B cell (primary cell): ENCODE measurements around the gene ZNF547. TPM values are rescaled to one million over a fixed set of nuclear protein-coding genes. Genes with fewer than 3 reads are reported as not detected.

Experiments used
- ATAC-seq: fragments of 200-7000 bp; cut with Tn5 transposase; one replicate; pipeline ENCODE4 v1.10.0; 2021; ENCODE audit warnings: low read depth, mild to moderate bottlenecking, moderate number of reproducible peaks, moderate library complexity
- CTCF ChIA-PET: fragments of 350-600 bp; sonication (Branson Sonifier 250); formaldehyde crosslinking; loops from one replicate; lab custom pipeline; 2021; ENCODE audit warnings: antibody characterized with exemption, inconsistent platforms; lab: Charles Lee
- POLR2A ChIA-PET: fragments of 350-600 bp; sonication (Branson Sonifier 250); formaldehyde crosslinking; loops from one replicate; lab custom pipeline; 2021; ENCODE audit warnings: antibody characterized with exemption; lab: Charles Lee
- DNase-seq: peaks from one replicate; pipeline ENCODE4 v3.0.0; 2013
- H2AFZ ChIP-seq: 2 replicates; pipeline ENCODE4 v1.6.1; 2012; ENCODE audit warnings: mild to moderate bottlenecking, low read depth, low read length; ENCODE audit not compliant: insufficient read depth, poor library complexity, severe bottlenecking
- H3K27ac ChIP-seq, 2 donors: 1 replicate in 1 of 2; 2 replicates in 1 of 2; pipeline ENCODE4 v1.5.1; 2012 to 2013; ENCODE audit warnings: low read length in 2 of 2, mild to moderate bottlenecking in 2 of 2, moderate library complexity in 1 of 2
- H3K27me3 ChIP-seq, 4 experiments: fragments of 200-600 bp in 1 of 4; sonication (generic) in 1 of 4; replicated peaks in 1 of 4; 1 replicate in 2 of 4; 2 replicates in 2 of 4; pipeline versions ENCODE4 v1.6.1 to v1.7.0; 2013 to 2016; ENCODE audit warnings: low read length in 3 of 4, mild to moderate bottlenecking in 2 of 4, mixed read lengths in 1 of 4, moderate library complexity in 1 of 4; ENCODE audit not compliant: insufficient read depth in 4 of 4, control insufficient read depth in 3 of 4; ENCODE audit errors: control extremely low read depth in 1 of 4
- H3K36me3 ChIP-seq, 2 experiments: replicated peaks in 1 of 2; 1 replicate in 1 of 2; 2 replicates in 1 of 2; pipeline versions ENCODE4 v1.6.1 to v1.7.1; 2013; ENCODE audit warnings: low read length in 1 of 2; ENCODE audit not compliant: insufficient read depth in 2 of 2, control insufficient read depth in 1 of 2; ENCODE audit errors: control extremely low read depth in 1 of 2, extremely low read depth in 1 of 2
- H3K4me1 ChIP-seq, 2 donors: fragments of 200-600 bp in 1 of 2; sonication (generic) in 1 of 2; 1 replicate in 1 of 2; 2 replicates in 1 of 2; pipeline versions ENCODE4 v1.5.1 to v1.6.1; 2013 to 2017; ENCODE audit warnings: low read length in 2 of 2; ENCODE audit not compliant: control insufficient read depth in 2 of 2, insufficient read depth in 2 of 2
- H3K4me2 ChIP-seq: replicated peaks from 2 replicates; pipeline ENCODE3; 2012; ENCODE audit warnings: mild to moderate bottlenecking, low read depth, low read length; ENCODE audit not compliant: poor library complexity, severe bottlenecking
- H3K4me3 ChIP-seq, 5 experiments: fragments of 200-600 bp in 1 of 5; sonication (generic) in 1 of 5; 1 replicate in 3 of 5; 2 replicates in 2 of 5; pipeline versions ENCODE4 v1.5.1 to v1.7.0; 2011 to 2016; ENCODE audit warnings: low read length in 4 of 5, mild to moderate bottlenecking in 4 of 5, low read depth in 2 of 5, control low read depth in 1 of 5, moderate library complexity in 1 of 5; ENCODE audit not compliant: insufficient read depth in 1 of 5; ENCODE audit errors: control extremely low read depth in 1 of 5, extremely low read depth in 1 of 5
- H3K79me2 ChIP-seq: fragments of 200-600 bp; sonication (generic); one replicate; pipeline ENCODE4 v1.6.0; 2016; ENCODE audit warnings: low read length; ENCODE audit not compliant: control insufficient read depth, insufficient read depth
- H3K9ac ChIP-seq: fragments of 200-600 bp; sonication (generic); 2 replicates; pipeline ENCODE4 v1.6.1; 2017; ENCODE audit warnings: mild to moderate bottlenecking, low read length, moderate library complexity
- H3K9me3 ChIP-seq, 3 donors: one replicate each; pipeline versions ENCODE4 v1.6.1 to v1.7.1; 2013; ENCODE audit warnings: low read length in 2 of 3; ENCODE audit not compliant: control insufficient read depth in 2 of 3, insufficient read depth in 1 of 3; ENCODE audit errors: control extremely low read depth in 1 of 3
- H4K20me1 ChIP-seq: 2 replicates; pipeline ENCODE4 v1.6.0; 2012; ENCODE audit warnings: mild to moderate bottlenecking, low read length; ENCODE audit not compliant: insufficient read depth, control insufficient read depth, poor library complexity, severe bottlenecking
- H3K27ac Mint-ChIP-seq: one replicate; pipeline ENCODE4 v1.8.0; 2021; ENCODE audit warnings: mixed read lengths
- H3K27me3 Mint-ChIP-seq: one replicate; pipeline ENCODE4 v1.8.0; 2021; ENCODE audit warnings: mixed read lengths
- H3K4me1 Mint-ChIP-seq: one replicate; pipeline ENCODE4 v1.8.0; 2021; ENCODE audit warnings: mixed read lengths
- H3K4me3 Mint-ChIP-seq: one replicate; pipeline ENCODE4 v1.8.0; 2021; ENCODE audit warnings: mixed read lengths
- H3K9me3 Mint-ChIP-seq: one replicate; pipeline ENCODE4 v1.8.0; 2022; ENCODE audit warnings: mixed read lengths; ENCODE audit not compliant: insufficient read depth
- CTCF ChIP-seq: fragments of 200-600 bp; IDR thresholded peaks from one replicate; pipeline ENCODE4 v1.8.0; 2022; ENCODE audit warnings: antibody characterized with exemption, mild to moderate bottlenecking
- EZH2 ChIP-seq: IDR thresholded peaks from 2 replicates; pipeline ENCODE4 v1.6.1; 2012; ENCODE audit warnings: borderline replicate concordance, low read depth, mild to moderate bottlenecking, moderate library complexity, low read length; ENCODE audit not compliant: insufficient read depth, poor library complexity, severe bottlenecking
- WGBS: methylation state at CpG from one replicate; pipeline ENCODE4 v1.1.5; 2013; ENCODE audit warnings: missing lambda C conversion rate; ENCODE audit not compliant: insufficient coverage; 5-methylcytosine and 5-hydroxymethylcytosine counted together
- intact Hi-C: fragments of 100-400 bp; cut with micrococcal nuclease; formaldehyde crosslinking; loops from one replicate; pipeline ENCODE4 v1.10.0; 2022
- polyA plus RNA-seq: library from polyadenylated mRNA; depleted of rRNA; stranded (reverse); fragments of >200 nt; gene quantifications from 2 replicates; pipeline ENCODE4 v1.2.3, GENCODE V29; 2012
- total RNA-seq, 2 donors: library from RNA; stranded (reverse); fragments of 120-200 nt in 1 of 2; gene quantifications; 1 replicate in 1 of 2; 2 replicates in 1 of 2; pipeline versions ENCODE4 v1.2.3 to v1.2.4, GENCODE V29; 2013 to 2022

The ZNF547 gene
- total and polyA plus RNA-seq, 2 donors (not counting 1 experiment from before 2014, with no cell fraction given), result 2.6 to 9.7 TPM

- intact Hi-C loops, result loop anchor here (1.0 kb wide), 3 partner anchors 173 to 749 kb away; no protein-coding TSS in a partner anchor
Observed at GRCh38 chr19:57406516-57407123, 43.3 kb downstream of the ZNF547 start.

More at GRCh38 chr19:57406516-57407123, 43.3 kb downstream of the ZNF547 start:
- no peak overlapping the region for H3K4me3 ChIP-seq
- TF ChIP-seq CTCF, result peak; percentile 72
- no peak for TF ChIP-seq EZH2
- H3K9me3 ChIP-seq, result peaks cover 0 to 9% (median 0%) of the 10 kb centered on the region in 3 donors
- H2AFZ ChIP-seq, result peak overlapping the region; percentile 34
- ATAC-seq (peak; percentile 46), DNase-seq (peak; percentile 78)
- no peak overlapping the region for H3K9ac ChIP-seq
- H3K4me3 Mint-ChIP-seq, result no peak overlapping the region
- H3K27me3 ChIP-seq, result no peaks in the 10 kb centered on the region
- no peaks in the 10 kb centered on the region for H4K20me1 ChIP-seq
- no peak overlapping the region for H3K27ac Mint-ChIP-seq
- WGBS, result 24% methylated on average over 7 of the region's 8 CpGs
- no peaks in the 10 kb centered on the region for H3K36me3 ChIP-seq
- peaks cover 6% of the 10 kb centered on the region for H3K79me2 ChIP-seq
- H3K9me3 Mint-ChIP-seq, result no peaks in the 10 kb centered on the region
- ChIA-PET POLR2A (no interaction called here), CTCF (interaction anchor here (0.8 to 1.3 kb wide), 3 partner anchors 29 to 496 kb away, joined by 3 to 6 read pairs (median 3); partner anchors contain the start of gene ZNF749)
- no peak overlapping the region for H3K27ac ChIP-seq
- H3K27me3 Mint-ChIP-seq, result no peaks in the 10 kb centered on the region
- peak overlapping the region; percentile 10 for H3K4me2 ChIP-seq
- H3K4me1 Mint-ChIP-seq, result peaks cover 15% of the 10 kb centered on the region
- peaks cover 6 to 10% of the 10 kb centered on the region in 2 donors for H3K4me1 ChIP-seq
